Smooth muscle cell (in vitro differentiated cells): ENCODE results near the gene BLOC1S5. TPM values are rescaled to one million over a fixed set of nuclear protein-coding genes. Genes with fewer than 3 reads are reported as not detected.

Experiments
- DNase-seq: peaks from one replicate; lab custom pipeline; 2025; ENCODE audit not compliant: unreplicated experiment; lab: John Stamatoyannopoulos, UW
- H2AFZ ChIP-seq: fragments of 200-600 bp; sonication (generic); 2 replicates; pipeline ENCODE4 v1.6.0; 2016; ENCODE audit warnings: antibody characterized with exemption, low read depth, mild to moderate bottlenecking
- H3F3A ChIP-seq: fragments of 200-600 bp; sonication (generic); 2 replicates; pipeline ENCODE4 v1.6.0; 2017; ENCODE audit warnings: antibody characterized with exemption, low read depth
- H3K27ac ChIP-seq: fragments of 200-600 bp; sonication (generic); 2 replicates; pipeline ENCODE4 v1.5.1; 2016; ENCODE audit warnings: low read depth, mild to moderate bottlenecking
- H3K27me3 ChIP-seq: fragments of 200-600 bp; sonication (generic); 2 replicates; pipeline ENCODE4 v1.6.1; 2016; ENCODE audit warnings: low read depth, mild to moderate bottlenecking
- H3K36me3 ChIP-seq: fragments of 200-600 bp; sonication (generic); 2 replicates; pipeline ENCODE4 v1.5.1; 2016; ENCODE audit warnings: low read depth
- H3K4me1 ChIP-seq: fragments of 200-600 bp; sonication (generic); 2 replicates; pipeline ENCODE4 v1.5.1; 2016; ENCODE audit warnings: low read depth
- H3K4me2 ChIP-seq: fragments of 200-600 bp; sonication (generic); 2 replicates; pipeline ENCODE4 v1.6.0; 2016; ENCODE audit warnings: mild to moderate bottlenecking
- H3K4me3 ChIP-seq: fragments of 200-600 bp; sonication (generic); 2 replicates; pipeline ENCODE4 v1.5.1; 2016; ENCODE audit warnings: mild to moderate bottlenecking
- H3K79me2 ChIP-seq: fragments of 200-600 bp; sonication (generic); 2 replicates; pipeline ENCODE4 v1.6.0; 2016; ENCODE audit warnings: low read depth, mild to moderate bottlenecking
- H3K9ac ChIP-seq: fragments of 200-600 bp; sonication (generic); 2 replicates; pipeline ENCODE4 v1.6.0; 2016; ENCODE audit warnings: low read depth
- H3K9me3 ChIP-seq: fragments of 200-600 bp; sonication (generic); replicated peaks from 2 replicates; pipeline ENCODE4 v1.5.1; 2016; ENCODE audit warnings: low read depth
- H4K20me1 ChIP-seq: fragments of 200-600 bp; sonication (generic); 2 replicates; pipeline ENCODE4 v1.6.0; 2016; ENCODE audit warnings: low read depth
- WGBS: methylation state at CpG from one replicate; pipeline ENCODE4 v1.1.7; 2016; ENCODE audit warnings: low lambda C conversion rate; 5-methylcytosine and 5-hydroxymethylcytosine counted together
- polyA plus RNA-seq: library from polyadenylated mRNA; unstranded; fragments of >200 nt; fragmentation: Nextera tagmentation; extraction: Ambion mirVana; gene quantifications from 2 replicates; pipeline ENCODE4 v1.2.1, GENCODE V29; 2016
- total RNA-seq: library from RNA; depleted of rRNA; stranded (reverse); fragments of >200 nt; gene quantifications from 2 replicates; pipeline ENCODE4 v1.2.3, GENCODE V29; 2014
- TF ChIP-seq, protein P1 (sequence below): fragments of 200-600 bp; sonication (generic); IDR thresholded peaks from 2 replicates; pipeline ENCODE4 v1.5.1; 2017; ENCODE audit warnings: borderline replicate concordance, mild to moderate bottlenecking, antibody characterized with exemption; ENCODE audit not compliant: insufficient read depth, poor library complexity, severe bottlenecking

Gene BLOC1S5
- total and polyA plus RNA-seq, 2 experiments from 2014 or later: 10.7 to 13.7 TPM

DNA sequence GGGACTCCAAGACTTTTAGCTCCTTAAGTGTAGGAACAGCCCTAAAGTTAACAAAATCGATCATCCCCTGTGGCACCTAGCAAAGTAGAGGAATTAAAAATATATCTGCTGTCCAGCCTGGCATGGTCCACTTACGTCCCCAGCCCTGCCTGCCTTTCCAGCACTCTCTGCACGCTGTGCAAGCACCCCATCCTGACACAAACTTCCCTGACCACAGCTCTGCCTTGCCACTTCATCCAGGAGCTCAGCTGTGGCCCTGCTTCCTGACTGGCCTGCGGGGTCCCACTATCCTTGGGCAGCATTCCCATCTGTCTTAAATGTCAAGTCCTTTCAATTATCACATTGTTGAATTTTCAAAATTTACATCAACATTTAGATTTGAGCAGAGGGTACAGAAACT is 39.0 kb downstream of the BLOC1S5 start:
- H4K20me1 ChIP-seq: peaks cover 15% of the 10 kb centered on the region
- no peak overlapping the region for H3K4me2 ChIP-seq
- TF ChIP-seq, protein P1, sequence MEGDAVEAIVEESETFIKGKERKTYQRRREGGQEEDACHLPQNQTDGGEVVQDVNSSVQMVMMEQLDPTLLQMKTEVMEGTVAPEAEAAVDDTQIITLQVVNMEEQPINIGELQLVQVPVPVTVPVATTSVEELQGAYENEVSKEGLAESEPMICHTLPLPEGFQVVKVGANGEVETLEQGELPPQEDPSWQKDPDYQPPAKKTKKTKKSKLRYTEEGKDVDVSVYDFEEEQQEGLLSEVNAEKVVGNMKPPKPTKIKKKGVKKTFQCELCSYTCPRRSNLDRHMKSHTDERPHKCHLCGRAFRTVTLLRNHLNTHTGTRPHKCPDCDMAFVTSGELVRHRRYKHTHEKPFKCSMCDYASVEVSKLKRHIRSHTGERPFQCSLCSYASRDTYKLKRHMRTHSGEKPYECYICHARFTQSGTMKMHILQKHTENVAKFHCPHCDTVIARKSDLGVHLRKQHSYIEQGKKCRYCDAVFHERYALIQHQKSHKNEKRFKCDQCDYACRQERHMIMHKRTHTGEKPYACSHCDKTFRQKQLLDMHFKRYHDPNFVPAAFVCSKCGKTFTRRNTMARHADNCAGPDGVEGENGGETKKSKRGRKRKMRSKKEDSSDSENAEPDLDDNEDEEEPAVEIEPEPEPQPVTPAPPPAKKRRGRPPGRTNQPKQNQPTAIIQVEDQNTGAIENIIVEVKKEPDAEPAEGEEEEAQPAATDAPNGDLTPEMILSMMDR: no peak
- H3K4me3 ChIP-seq: no peak overlapping the region
- 94% methylated on average over 4 of the region's 4 CpGs for WGBS
- no peaks in the 10 kb centered on the region for H3F3A ChIP-seq
- peaks cover 4% of the 10 kb centered on the region for H3K79me2 ChIP-seq
- no peak overlapping the region for H3K9ac ChIP-seq
- DNase-seq: no peak
- H3K4me1 ChIP-seq: peaks cover 3% of the 10 kb centered on the region
- H2AFZ ChIP-seq: no peak overlapping the region
- no peaks in the 10 kb centered on the region for H3K36me3 ChIP-seq
- no peak overlapping the region for H3K27ac ChIP-seq
- H3K27me3 ChIP-seq: no peaks in the 10 kb centered on the region
- H3K9me3 ChIP-seq: no peaks in the 10 kb centered on the region

DNA sequence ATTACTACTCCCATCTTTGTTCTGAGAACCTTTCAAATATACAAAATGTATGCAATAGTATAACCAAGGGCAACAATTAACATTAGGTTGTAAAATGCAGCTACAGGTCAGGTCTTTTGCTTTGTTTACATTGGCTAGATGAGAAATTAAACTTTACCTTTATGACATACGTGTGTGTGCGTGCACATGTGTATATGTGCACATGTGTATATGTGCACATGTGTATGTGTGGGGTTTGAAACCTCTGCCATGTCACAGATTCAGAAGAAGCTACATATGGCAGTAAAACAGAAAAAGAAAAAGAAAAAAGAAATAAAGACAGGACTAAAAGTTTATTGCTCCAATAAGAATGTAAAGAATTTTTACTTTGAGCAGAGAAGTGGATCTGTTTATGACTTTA is 40.6 kb downstream of the BLOC1S5 start:
- 97% methylated on average over 2 of the region's 2 CpGs for WGBS
- no peak for DNase-seq
- Histone ChIP-seq H3K9ac (no peak overlapping the region), H3K27ac (no peak overlapping the region), H3K9me3 (no peaks in the 10 kb centered on the region), H3K36me3 (no peaks in the 10 kb centered on the region), H4K20me1 (peaks cover 5% of the 10 kb centered on the region), H3K79me2 (peaks cover 2% of the 10 kb centered on the region), H3K4me2 (no peak overlapping the region), H3F3A (no peaks in the 10 kb centered on the region), H3K4me1 (peaks cover under 1% of the 10 kb centered on the region), H2AFZ (no peak overlapping the region), H3K27me3 (no peaks in the 10 kb centered on the region), H3K4me3 (no peak overlapping the region)
- TF ChIP-seq, protein P1: no peak

DNA sequence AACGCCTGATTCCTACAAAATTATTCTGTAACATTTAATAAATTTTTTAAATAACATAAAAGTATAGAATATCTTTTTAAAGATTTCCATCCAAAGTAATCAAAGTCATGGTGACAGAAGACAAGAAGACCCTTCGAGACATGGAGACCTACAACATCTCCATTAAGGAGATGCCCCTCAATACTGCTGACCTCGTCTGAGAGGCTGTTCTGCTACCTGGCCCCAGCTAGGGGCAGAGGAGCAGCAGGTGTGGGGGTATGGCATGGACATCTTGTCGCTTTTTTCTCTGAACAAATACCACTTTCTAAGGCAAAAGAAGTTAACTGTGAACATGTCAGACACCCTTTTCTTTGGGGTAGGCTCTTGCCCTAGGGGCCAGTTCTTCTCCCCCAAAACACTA is 44.1 kb downstream of the BLOC1S5 start:
- no peaks in the 10 kb centered on the region for H3K36me3 ChIP-seq
- H4K20me1 ChIP-seq: peaks cover 7% of the 10 kb centered on the region
- 87% methylated on average over 4 of the region's 4 CpGs for WGBS
- no peak for DNase-seq
- no peak overlapping the region for H2AFZ ChIP-seq
- no peak overlapping the region for H3K27ac ChIP-seq
- peaks cover 4% of the 10 kb centered on the region for H3F3A ChIP-seq
- H3K4me2 ChIP-seq: no peak overlapping the region
- no peak overlapping the region for H3K9ac ChIP-seq
- H3K9me3 ChIP-seq: no peaks in the 10 kb centered on the region
- no peaks in the 10 kb centered on the region for H3K4me1 ChIP-seq
- H3K79me2 ChIP-seq: no peaks in the 10 kb centered on the region
- H3K27me3 ChIP-seq: no peaks in the 10 kb centered on the region
- H3K4me3 ChIP-seq: no peak overlapping the region
- TF ChIP-seq, protein P1: no peak

DNA sequence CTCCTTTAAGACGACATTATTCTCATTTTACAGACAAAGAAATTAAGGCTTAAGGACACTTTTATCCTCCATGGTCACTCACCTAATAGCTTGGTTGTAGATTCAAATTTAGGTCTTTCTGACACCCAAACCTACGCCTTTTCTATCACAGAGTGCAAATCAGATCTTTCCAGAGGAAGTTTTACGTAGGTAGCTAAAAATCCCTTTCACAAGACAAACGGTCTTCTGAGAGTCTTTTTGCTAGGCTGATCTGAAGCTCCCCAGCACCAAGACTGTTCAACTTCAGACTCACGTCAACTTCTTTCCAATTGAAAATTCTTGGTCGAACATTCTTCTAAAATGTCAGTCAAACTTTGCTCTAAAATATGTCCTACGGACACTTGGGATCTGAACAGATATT is 46.5 kb downstream of the BLOC1S5 start:
- 75% methylated on average over 7 of the region's 7 CpGs for WGBS
- TF ChIP-seq, protein P1: no peak
- Histone ChIP-seq H2AFZ (no peak overlapping the region), H3F3A (peaks cover 4% of the 10 kb centered on the region), H3K36me3 (no peaks in the 10 kb centered on the region), H3K4me2 (no peak overlapping the region), H3K27me3 (no peaks in the 10 kb centered on the region), H3K79me2 (no peaks in the 10 kb centered on the region), H3K4me3 (no peak overlapping the region), H3K4me1 (no peaks in the 10 kb centered on the region), H3K9me3 (no peaks in the 10 kb centered on the region), H3K27ac (no peak overlapping the region), H4K20me1 (peaks cover 7% of the 10 kb centered on the region), H3K9ac (no peak overlapping the region)
- DNase-seq: no peak
